Measurements from ENCODE around the gene KRT9.

DNA sequence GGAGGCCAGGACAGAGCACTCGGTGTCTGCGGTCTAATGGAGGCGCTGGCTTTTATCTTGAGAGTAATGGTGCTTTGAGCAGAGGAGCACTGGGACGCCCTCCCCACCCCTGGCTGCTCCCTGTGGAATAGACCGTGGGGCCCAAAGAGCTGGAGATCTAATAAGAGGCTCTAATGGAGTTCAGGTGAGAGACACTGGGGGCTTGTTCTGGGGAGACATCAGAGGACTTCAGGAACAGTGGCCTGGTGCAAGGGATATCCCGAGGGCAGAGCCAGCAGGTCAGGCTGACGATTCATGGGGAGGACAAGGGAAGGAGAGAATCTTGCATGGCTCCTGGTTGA, 34.3 kb downstream of the KRT9 start:
- no peak for TF ChIP-seq CTCF (IDR thresholded peaks at IDR 0.05)
- TF ChIP-seq POLR2A (IDR thresholded peaks at IDR 0.05), result no peak

All from transverse colon (tissue), 3 donors.